Measurements from ENCODE around the gene PLCG2. TPM values are rescaled to one million over a fixed set of nuclear protein-coding genes. Genes with fewer than 3 reads are reported as not detected.
A peak's percentile ranks its signal among the peaks of the same experiment; 100 is the strongest.

PLCG2 gene
- total RNA-seq, 2 experiments from 2014 or later = 7.0 to 7.6 TPM

GRCh38 chr16:81818568-81818896 is 39.4 kb downstream of the PLCG2 start:
- intact Hi-C loops (cut with DNase I, micrococcal nuclease) = no loop called here
- DNase-seq = no peak
- peaks cover 4% of the 10 kb centered on the region for H3K4me1 Mint-ChIP-seq
- H3K4me3 Mint-ChIP-seq = no peak overlapping the region
- H3K36me3 Mint-ChIP-seq (ENCODE audit: low read depth) = no peaks in the 10 kb centered on the region
- POLR2A ChIA-PET = no interaction called here
- no peaks in the 10 kb centered on the region for H3K27me3 Mint-ChIP-seq
- H3K27ac Mint-ChIP-seq = no peak overlapping the region
- no peak for ATAC-seq
- CTCF ChIA-PET = interaction anchor here (0.7 to 0.9 kb wide), 2 partner anchors 60 to 78 kb away, joined by 3 to 4 read pairs; no protein-coding TSS in a partner anchor
- H3K9me3 Mint-ChIP-seq (ENCODE audit: low read depth) = no peaks in the 10 kb centered on the region

- peaks cover 4% of the 10 kb centered on the region for H3K4me1 Mint-ChIP-seq
Observed at GRCh38 chr16:81818905-81819304, 39.8 kb downstream of the PLCG2 start.

GRCh38 chr16:81821436-81822128 is 42.5 kb downstream of the PLCG2 start:
- H3K27me3 Mint-ChIP-seq = no peaks in the 10 kb centered on the region
- H3K4me3 Mint-ChIP-seq = no peak overlapping the region
- H3K36me3 Mint-ChIP-seq (ENCODE audit: low read depth) = no peaks in the 10 kb centered on the region
- DNase-seq (no peak), ATAC-seq (no peak)
- POLR2A ChIA-PET = no interaction called here
- peaks cover 4% of the 10 kb centered on the region for H3K4me1 Mint-ChIP-seq
- no peak overlapping the region for H3K27ac Mint-ChIP-seq
- no peaks in the 10 kb centered on the region for H3K9me3 Mint-ChIP-seq (ENCODE audit: low read depth)
- CTCF ChIA-PET = no interaction called here
- intact Hi-C loops (cut with DNase I, micrococcal nuclease) = no loop called here

More at GRCh38 chr16:81818905-81819304, 39.8 kb downstream of the PLCG2 start:
- DNase-seq (no peak), ATAC-seq (no peak)
- H3K27ac Mint-ChIP-seq = no peak overlapping the region
- H3K9me3 Mint-ChIP-seq (ENCODE audit: low read depth) = no peaks in the 10 kb centered on the region
- ChIA-PET CTCF (interaction anchor here (0.9 kb wide), 1 partner anchor 59 kb away, joined by 4 read pairs; no protein-coding TSS in a partner anchor), POLR2A (no interaction called here)
- no peaks in the 10 kb centered on the region for H3K36me3 Mint-ChIP-seq (ENCODE audit: low read depth)
- intact Hi-C loops (cut with DNase I, micrococcal nuclease) = no loop called here
- H3K4me3 Mint-ChIP-seq = no peak overlapping the region
- no peaks in the 10 kb centered on the region for H3K27me3 Mint-ChIP-seq

GRCh38 chr16:81823111-81823510 is 44.0 kb downstream of the PLCG2 start:
- H3K4me1 Mint-ChIP-seq = peaks cover 1% of the 10 kb centered on the region
- no peak for ATAC-seq
- POLR2A ChIA-PET = no interaction called here
- DNase-seq = no peak
- CTCF ChIA-PET = no interaction called here
- no peak overlapping the region for H3K27ac Mint-ChIP-seq
- no peaks in the 10 kb centered on the region for H3K27me3 Mint-ChIP-seq
- H3K9me3 Mint-ChIP-seq (ENCODE audit: low read depth) = no peaks in the 10 kb centered on the region
- no peaks in the 10 kb centered on the region for H3K36me3 Mint-ChIP-seq (ENCODE audit: low read depth)
- intact Hi-C loops (cut with DNase I, micrococcal nuclease) = no loop called here
- no peak overlapping the region for H3K4me3 Mint-ChIP-seq

GRCh38 chr16:81823734-81824133 is 44.6 kb downstream of the PLCG2 start:
- intact Hi-C loops (cut with DNase I, micrococcal nuclease) = no loop called here
- Mint-ChIP-seq H3K27ac (no peak overlapping the region), H3K4me3 (no peak overlapping the region), H3K4me1 (no peaks in the 10 kb centered on the region), H3K36me3 (ENCODE audit: low read depth) (no peaks in the 10 kb centered on the region), H3K9me3 (ENCODE audit: low read depth) (no peaks in the 10 kb centered on the region), H3K27me3 (no peaks in the 10 kb centered on the region)
- DNase-seq (no peak), ATAC-seq (no peak)
- POLR2A ChIA-PET = no interaction called here
- CTCF ChIA-PET = no interaction called here

- CTCF ChIA-PET = no interaction called here
- ATAC-seq = no peak
- H3K36me3 Mint-ChIP-seq (ENCODE audit: low read depth) = no peaks in the 10 kb centered on the region
- POLR2A ChIA-PET = no interaction called here
- no peaks in the 10 kb centered on the region for H3K9me3 Mint-ChIP-seq (ENCODE audit: low read depth)
- no peaks in the 10 kb centered on the region for H3K27me3 Mint-ChIP-seq
- H3K4me1 Mint-ChIP-seq = peaks cover 4% of the 10 kb centered on the region
- H3K4me3 Mint-ChIP-seq = no peak overlapping the region
- no peak for DNase-seq
- intact Hi-C loops (cut with DNase I, micrococcal nuclease) = no loop called here
- H3K27ac Mint-ChIP-seq = no peak overlapping the region
Observed at GRCh38 chr16:81826523-81826922, 47.4 kb downstream of the PLCG2 start.

GRCh38 chr16:81830845-81831540 is 51.9 kb downstream of the PLCG2 start:
- no peak for DNase-seq
- intact Hi-C loops (cut with DNase I, micrococcal nuclease) = no loop called here
- H3K36me3 Mint-ChIP-seq (ENCODE audit: low read depth) = no peaks in the 10 kb centered on the region
- no peaks in the 10 kb centered on the region for H3K27me3 Mint-ChIP-seq
- no peak overlapping the region for H3K27ac Mint-ChIP-seq
- POLR2A ChIA-PET = interaction anchor here (0.5 kb wide), 1 partner anchor 305 kb away, joined by 4 read pairs; no protein-coding TSS in a partner anchor
- no peak overlapping the region for H3K4me3 Mint-ChIP-seq
- no peak for ATAC-seq
- no peaks in the 10 kb centered on the region for H3K9me3 Mint-ChIP-seq (ENCODE audit: low read depth)
- peaks cover 13% of the 10 kb centered on the region for H3K4me1 Mint-ChIP-seq
- CTCF ChIA-PET = no interaction called here

GRCh38 chr16:81831722-81832126 is 52.6 kb downstream of the PLCG2 start:
- H3K4me3 Mint-ChIP-seq = no peak overlapping the region
- H3K27ac Mint-ChIP-seq = no peak overlapping the region
- peaks cover 13% of the 10 kb centered on the region for H3K4me1 Mint-ChIP-seq
- DNase-seq (peak; percentile 69), ATAC-seq (peak; percentile 91)
- ChIA-PET POLR2A (no interaction called here), CTCF (no interaction called here)
- H3K9me3 Mint-ChIP-seq (ENCODE audit: low read depth) = no peaks in the 10 kb centered on the region
- H3K27me3 Mint-ChIP-seq = peaks cover under 1% of the 10 kb centered on the region
- intact Hi-C loops (cut with DNase I, micrococcal nuclease) = no loop called here
- no peaks in the 10 kb centered on the region for H3K36me3 Mint-ChIP-seq (ENCODE audit: low read depth)

GRCh38 chr16:81832801-81833547 is 53.9 kb downstream of the PLCG2 start:
- Mint-ChIP-seq H3K4me3 (no peak overlapping the region), H3K27me3 (peaks cover 5% of the 10 kb centered on the region), H3K9me3 (ENCODE audit: low read depth) (no peaks in the 10 kb centered on the region), H3K4me1 (peaks cover 13% of the 10 kb centered on the region), H3K36me3 (ENCODE audit: low read depth) (no peaks in the 10 kb centered on the region), H3K27ac (no peak overlapping the region)
- intact Hi-C loops (cut with DNase I, micrococcal nuclease) = no loop called here
- ATAC-seq (no peak), DNase-seq (no peak)
- CTCF ChIA-PET = interaction anchor here (0.7 to 0.8 kb wide), 2 partner anchors 10 to 1613 kb away, joined by 3 read pairs; no protein-coding TSS in a partner anchor
- POLR2A ChIA-PET = no interaction called here

GRCh38 chr16:81833751-81834150 is 54.7 kb downstream of the PLCG2 start:
- intact Hi-C loops (cut with DNase I, micrococcal nuclease) = no loop called here
- CTCF ChIA-PET = interaction anchor here (0.5 to 0.8 kb wide), 2 partner anchors 9 to 613 kb away, joined by 3 read pairs; no protein-coding TSS in a partner anchor

GRCh38 chr16:81834868-81835267 is 55.8 kb downstream of the PLCG2 start:
- ChIA-PET CTCF (interaction anchor here (0.7 to 0.8 kb wide), 2 partner anchors 8 to 39 kb away, joined by 3 read pairs; no protein-coding TSS in a partner anchor), POLR2A (no interaction called here)
- peaks cover 13% of the 10 kb centered on the region for H3K4me1 Mint-ChIP-seq
- ATAC-seq (no peak), DNase-seq (no peak)
- intact Hi-C loops (cut with DNase I, micrococcal nuclease) = no loop called here
- H3K9me3 Mint-ChIP-seq (ENCODE audit: low read depth) = no peaks in the 10 kb centered on the region
- no peak overlapping the region for H3K27ac Mint-ChIP-seq
- no peaks in the 10 kb centered on the region for H3K36me3 Mint-ChIP-seq (ENCODE audit: low read depth)
- H3K4me3 Mint-ChIP-seq = no peak overlapping the region
- peaks cover 5% of the 10 kb centered on the region for H3K27me3 Mint-ChIP-seq

More at GRCh38 chr16:81833751-81834150, 54.7 kb downstream of the PLCG2 start:
- DNase-seq (no peak), ATAC-seq (no peak)
- POLR2A ChIA-PET = no interaction called here
- peaks cover 13% of the 10 kb centered on the region for H3K4me1 Mint-ChIP-seq
- no peak overlapping the region for H3K4me3 Mint-ChIP-seq
- H3K9me3 Mint-ChIP-seq (ENCODE audit: low read depth) = no peaks in the 10 kb centered on the region
- no peaks in the 10 kb centered on the region for H3K36me3 Mint-ChIP-seq (ENCODE audit: low read depth)
- no peak overlapping the region for H3K27ac Mint-ChIP-seq
- peaks cover 5% of the 10 kb centered on the region for H3K27me3 Mint-ChIP-seq
